ENCODE data around the gene MMP15.

GRCh38 chr16:58026705-58027160 is 1.2 kb downstream of the MMP15 start:
- peak in 1 of 2 donors; percentile 5 for TF ChIP-seq CTCF (IDR thresholded peaks at IDR 0.05; ENCODE audit: extremely low read depth in 1 of 2, insufficient read depth in 1 of 2, low read depth in 1 of 2, low read length in 2 of 2)
- TF ChIP-seq MAX (IDR thresholded peaks at IDR 0.05; ENCODE audit: insufficient read depth, insufficient read length), result no peak
- TF ChIP-seq JUN (IDR thresholded peaks at IDR 0.05; ENCODE audit: borderline replicate concordance, insufficient read depth, insufficient read length, low read depth), result no peak
- TF ChIP-seq FOS (IDR thresholded peaks at IDR 0.05; ENCODE audit: borderline replicate concordance, insufficient read depth, low read length), result no peak
- TF ChIP-seq POLR2AphosphoS5 (IDR thresholded peaks at IDR 0.05; ENCODE audit: insufficient read depth, low read depth, low read length), result no peak

All from endothelial cell of umbilical vein (primary cell).